ENCODE data around the gene GLI1. TPM values are rescaled to one million over a fixed set of nuclear protein-coding genes. Genes with fewer than 3 reads are reported as not detected.

Gene GLI1
- total RNA-seq, 1 donor from 2014 or later = 0.58 TPM

GRCh38 chr12:57460468-57460784 is 841 bp downstream of the GLI1 start:
- no peaks in the 10 kb centered on the region for H3K9me3 Mint-ChIP-seq
- peak overlapping the region; percentile 88 for H3K4me3 Mint-ChIP-seq
- no peak for TF ChIP-seq CTCF (conservative IDR thresholded peaks at IDR 0.05)
- DNase-seq (ENCODE audit: low read depth, low spot score) = no peak
- H3K27me3 Mint-ChIP-seq (ENCODE audit: low read depth) = peaks cover 68% of the 10 kb centered on the region
- peaks cover 41% of the 10 kb centered on the region for H3K4me1 Mint-ChIP-seq
- H3K27ac Mint-ChIP-seq (ENCODE audit: unreplicated experiment) = no peak overlapping the region
- H3K36me3 Mint-ChIP-seq (ENCODE audit: low read depth) = no peaks in the 10 kb centered on the region

- no peaks in the 10 kb centered on the region for H3K9me3 Mint-ChIP-seq
- TF ChIP-seq CTCF (conservative IDR thresholded peaks at IDR 0.05) = no peak
- peaks cover 40% of the 10 kb centered on the region for H3K4me1 Mint-ChIP-seq
- peak overlapping the region; percentile 88 for H3K4me3 Mint-ChIP-seq
- peak; percentile 54 for DNase-seq (ENCODE audit: low read depth, low spot score)
- no peak overlapping the region for H3K27ac Mint-ChIP-seq (ENCODE audit: unreplicated experiment)
- no peaks in the 10 kb centered on the region for H3K36me3 Mint-ChIP-seq (ENCODE audit: low read depth)
- H3K27me3 Mint-ChIP-seq (ENCODE audit: low read depth) = peaks cover 70% of the 10 kb centered on the region
Observed at GRCh38 chr12:57460841-57461275, 1.3 kb downstream of the GLI1 start.

- H3K27me3 Mint-ChIP-seq (ENCODE audit: low read depth) = peaks cover 69% of the 10 kb centered on the region
- H3K9me3 Mint-ChIP-seq = no peaks in the 10 kb centered on the region
- DNase-seq (ENCODE audit: low read depth, low spot score) = peak; percentile 42
- no peaks in the 10 kb centered on the region for H3K36me3 Mint-ChIP-seq (ENCODE audit: low read depth)
- no peak for TF ChIP-seq CTCF (conservative IDR thresholded peaks at IDR 0.05)
- no peak overlapping the region for H3K27ac Mint-ChIP-seq (ENCODE audit: unreplicated experiment)
- H3K4me3 Mint-ChIP-seq = peak overlapping the region; percentile 88
- peaks cover 36% of the 10 kb centered on the region for H3K4me1 Mint-ChIP-seq
Observed at GRCh38 chr12:57461276-57461916, 1.8 kb downstream of the GLI1 start.

- no peaks in the 10 kb centered on the region for H3K36me3 Mint-ChIP-seq (ENCODE audit: low read depth)
- peak overlapping the region; percentile 88 for H3K4me3 Mint-ChIP-seq
- DNase-seq (ENCODE audit: low read depth, low spot score) = no peak
- H3K27me3 Mint-ChIP-seq (ENCODE audit: low read depth) = peaks cover 70% of the 10 kb centered on the region
- no peaks in the 10 kb centered on the region for H3K9me3 Mint-ChIP-seq
- peaks cover 36% of the 10 kb centered on the region for H3K4me1 Mint-ChIP-seq
- no peak for TF ChIP-seq CTCF (conservative IDR thresholded peaks at IDR 0.05)
- no peak overlapping the region for H3K27ac Mint-ChIP-seq (ENCODE audit: unreplicated experiment)
Observed at GRCh38 chr12:57461917-57462250, 2.3 kb downstream of the GLI1 start.

- Mint-ChIP-seq H3K4me3 (peak overlapping the region; percentile 88), H3K36me3 (ENCODE audit: low read depth) (no peaks in the 10 kb centered on the region), H3K4me1 (peaks cover 36% of the 10 kb centered on the region), H3K27me3 (ENCODE audit: low read depth) (peaks cover 75% of the 10 kb centered on the region), H3K9me3 (no peaks in the 10 kb centered on the region), H3K27ac (ENCODE audit: unreplicated experiment) (peak overlapping the region; percentile 31)
- peak; percentile 94 for DNase-seq (ENCODE audit: low read depth, low spot score)
- TF ChIP-seq CTCF (conservative IDR thresholded peaks at IDR 0.05) = peak; percentile 98
Observed at GRCh38 chr12:57462251-57462911, 2.8 kb downstream of the GLI1 start.

All from neural crest cell (in vitro differentiated cells).